OCI-LY1 (cell line): ENCODE measurements around the gene PIK3R4.

Experiments used
- EZH2 ChIP-seq: fragments of 200-600 bp; sonication (generic), shearing (Covaris generic); IDR thresholded peaks from 2 replicates; pipeline ENCODE4 v1.8.0; 2017; ENCODE audit warnings: borderline replicate concordance, mixed run types, mild to moderate bottlenecking, antibody characterized with exemption, low read length, moderate library complexity, mixed read lengths
- TF ChIP-seq, protein P1 (sequence below): fragments of 200-600 bp; sonication (generic), shearing (Covaris generic); IDR thresholded peaks from 2 replicates; pipeline ENCODE4 v1.5.1; 2017; ENCODE audit warnings: mild to moderate bottlenecking, antibody characterized with exemption, low read length, moderate library complexity, mixed read lengths

DNA sequence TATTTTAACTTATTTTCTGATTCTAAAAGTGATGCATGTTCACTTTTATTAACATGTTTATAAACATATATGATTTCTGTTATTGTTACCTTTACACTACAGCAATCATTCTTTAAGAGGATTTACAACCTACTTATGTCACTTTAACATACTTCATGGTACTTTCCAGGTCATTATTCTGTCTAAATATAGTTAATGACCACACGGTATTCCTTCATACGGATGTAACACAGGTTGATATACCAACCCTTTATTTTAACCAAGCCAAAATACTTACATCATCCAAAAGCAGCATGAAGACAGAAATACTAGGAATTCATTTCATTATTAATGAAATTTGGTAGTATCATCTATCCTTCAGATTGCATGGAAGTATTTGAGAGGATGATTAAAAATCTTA, 18.6 kb downstream of the PIK3R4 start:
- TF ChIP-seq, protein P1, sequence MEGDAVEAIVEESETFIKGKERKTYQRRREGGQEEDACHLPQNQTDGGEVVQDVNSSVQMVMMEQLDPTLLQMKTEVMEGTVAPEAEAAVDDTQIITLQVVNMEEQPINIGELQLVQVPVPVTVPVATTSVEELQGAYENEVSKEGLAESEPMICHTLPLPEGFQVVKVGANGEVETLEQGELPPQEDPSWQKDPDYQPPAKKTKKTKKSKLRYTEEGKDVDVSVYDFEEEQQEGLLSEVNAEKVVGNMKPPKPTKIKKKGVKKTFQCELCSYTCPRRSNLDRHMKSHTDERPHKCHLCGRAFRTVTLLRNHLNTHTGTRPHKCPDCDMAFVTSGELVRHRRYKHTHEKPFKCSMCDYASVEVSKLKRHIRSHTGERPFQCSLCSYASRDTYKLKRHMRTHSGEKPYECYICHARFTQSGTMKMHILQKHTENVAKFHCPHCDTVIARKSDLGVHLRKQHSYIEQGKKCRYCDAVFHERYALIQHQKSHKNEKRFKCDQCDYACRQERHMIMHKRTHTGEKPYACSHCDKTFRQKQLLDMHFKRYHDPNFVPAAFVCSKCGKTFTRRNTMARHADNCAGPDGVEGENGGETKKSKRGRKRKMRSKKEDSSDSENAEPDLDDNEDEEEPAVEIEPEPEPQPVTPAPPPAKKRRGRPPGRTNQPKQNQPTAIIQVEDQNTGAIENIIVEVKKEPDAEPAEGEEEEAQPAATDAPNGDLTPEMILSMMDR: no peak
- TF ChIP-seq EZH2: no peak
